HG02763 (cell line): ENCODE measurements around the gene GUCA1A.
"Not testable (repeated sequence)": the region's sequence is repeated elsewhere in the genome, so short reads cannot be mapped to it uniquely, and the experiment has no call there.

Source experiments
- ATAC-seq: cut with Tn5 transposase; IDR thresholded peaks from one replicate; pipeline ENCODE4 v1.9.1; 2021; ENCODE audit warnings: mild to moderate bottlenecking, moderate library complexity; ENCODE audit not compliant: unreplicated experiment

The GUCA1A gene

GRCh38 chr6:42142118-42142835, 30.9 kb upstream of the GUCA1A start, which contains the start of gene C6orf132:
C6orf132 (minus strand) TSS chr6:42142620; CDS start chr6:42142444, 176 bp downstream.
- no peak for ATAC-seq

- ATAC-seq: no peak
Measured at GRCh38 chr6:42147138-42147562, 26.0 kb upstream of the GUCA1A start.

GRCh38 chr6:42148058-42148457, 25.1 kb upstream of the GUCA1A start:
- ATAC-seq: no peak

GRCh38 chr6:42150254-42150653, 22.9 kb upstream of the GUCA1A start:
- no peak for ATAC-seq

GRCh38 chr6:42152024-42152423, 21.1 kb upstream of the GUCA1A start:
- no peak for ATAC-seq

GRCh38 chr6:42152528-42153213, 20.5 kb upstream of the GUCA1A start:
- ATAC-seq: not testable (repeated sequence)

- ATAC-seq: no peak
Measured at GRCh38 chr6:42153921-42154320, 19.2 kb upstream of the GUCA1A start.

- no peak for ATAC-seq
Measured at GRCh38 chr6:42154461-42155209, 18.5 kb upstream of the GUCA1A start.

GRCh38 chr6:42155293-42155692, 17.9 kb upstream of the GUCA1A start:
- ATAC-seq: no peak

- no peak for ATAC-seq
Measured at GRCh38 chr6:42156638-42157037, 16.5 kb upstream of the GUCA1A start.

- no peak for ATAC-seq
Measured at GRCh38 chr6:42158011-42158410, 15.2 kb upstream of the GUCA1A start.

- no peak for ATAC-seq
Measured at GRCh38 chr6:42158631-42159030, 14.5 kb upstream of the GUCA1A start.

- no peak for ATAC-seq
Measured at GRCh38 chr6:42159431-42160024, 13.6 kb upstream of the GUCA1A start.

GRCh38 chr6:42162384-42162783, 10.8 kb upstream of the GUCA1A start:
- no peak for ATAC-seq

- no peak for ATAC-seq
Measured at GRCh38 chr6:42162812-42163211, 10.4 kb upstream of the GUCA1A start.

- ATAC-seq: no peak
Measured at GRCh38 chr6:42163981-42164380, 9.2 kb upstream of the GUCA1A start.

GRCh38 chr6:42165016-42165415, 8.1 kb upstream of the GUCA1A start:
- no peak for ATAC-seq

- peak; percentile 47 for ATAC-seq
Measured at GRCh38 chr6:42166444-42167141, 6.6 kb upstream of the GUCA1A start.

GRCh38 chr6:42168650-42169049, 4.5 kb upstream of the GUCA1A start:
- ATAC-seq: no peak

- ATAC-seq: not testable (repeated sequence)
Measured at GRCh38 chr6:42169780-42170179, 3.4 kb upstream of the GUCA1A start.
